22Rv1 (cell line): ENCODE measurements around the gene CTNNA3.

Experiments used
- H3K27ac ChIP-seq: fragments of 450-650 bp; 2 replicates; pipeline ENCODE4 v1.5.1; 2017
- ZFX ChIP-seq: fragments of 450-650 bp; IDR thresholded peaks from 2 replicates; pipeline ENCODE4 v1.6.1; 2017; ENCODE audit warnings: antibody characterized with exemption, borderline replicate concordance
- TF ChIP-seq, protein P1 (sequence below): fragments of 450-650 bp; IDR thresholded peaks from 2 replicates; pipeline ENCODE4 v1.5.1; 2017; ENCODE audit warnings: mild to moderate bottlenecking

CTNNA3 gene

DNA sequence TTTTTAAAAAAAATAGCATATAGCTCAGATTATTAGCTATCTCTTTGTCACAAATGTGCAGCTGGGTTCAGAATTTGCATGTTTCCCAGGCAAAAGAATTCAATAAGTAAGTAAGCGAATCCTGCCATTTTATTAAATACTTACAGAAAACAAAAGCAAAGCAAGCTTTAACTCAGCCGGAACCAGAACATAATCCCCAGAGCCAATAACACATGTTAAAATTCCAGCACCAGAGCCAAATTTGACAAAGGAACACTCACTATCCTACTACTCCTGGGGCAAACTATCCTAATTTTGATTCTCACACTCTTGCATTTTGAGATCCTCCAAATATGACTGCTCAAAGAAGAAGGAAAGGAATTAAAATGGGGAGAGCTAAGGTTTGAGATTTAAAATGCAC, 737.5 kb downstream of the CTNNA3 start:
- H3K27ac ChIP-seq: no peak overlapping the region

DNA sequence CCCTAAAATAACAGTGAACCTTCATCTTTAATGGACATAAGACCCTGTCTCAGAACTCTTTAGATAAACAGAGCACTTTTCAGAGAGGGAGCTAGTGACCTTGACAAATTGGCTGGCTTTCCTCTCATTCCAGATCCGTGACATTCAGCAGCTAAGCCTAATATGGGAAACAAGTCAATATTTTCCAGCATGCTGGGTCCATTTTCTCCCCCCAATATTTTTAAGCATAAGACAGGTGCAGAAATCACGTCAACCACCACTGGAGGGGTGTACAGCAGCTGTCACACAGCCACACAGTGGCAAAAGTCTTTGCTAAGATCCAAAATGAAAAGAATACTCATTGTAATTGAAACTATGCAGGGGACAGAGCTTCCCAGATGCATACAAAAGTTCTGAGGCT, 744.1 kb downstream of the CTNNA3 start:
- TF ChIP-seq, protein P1, sequence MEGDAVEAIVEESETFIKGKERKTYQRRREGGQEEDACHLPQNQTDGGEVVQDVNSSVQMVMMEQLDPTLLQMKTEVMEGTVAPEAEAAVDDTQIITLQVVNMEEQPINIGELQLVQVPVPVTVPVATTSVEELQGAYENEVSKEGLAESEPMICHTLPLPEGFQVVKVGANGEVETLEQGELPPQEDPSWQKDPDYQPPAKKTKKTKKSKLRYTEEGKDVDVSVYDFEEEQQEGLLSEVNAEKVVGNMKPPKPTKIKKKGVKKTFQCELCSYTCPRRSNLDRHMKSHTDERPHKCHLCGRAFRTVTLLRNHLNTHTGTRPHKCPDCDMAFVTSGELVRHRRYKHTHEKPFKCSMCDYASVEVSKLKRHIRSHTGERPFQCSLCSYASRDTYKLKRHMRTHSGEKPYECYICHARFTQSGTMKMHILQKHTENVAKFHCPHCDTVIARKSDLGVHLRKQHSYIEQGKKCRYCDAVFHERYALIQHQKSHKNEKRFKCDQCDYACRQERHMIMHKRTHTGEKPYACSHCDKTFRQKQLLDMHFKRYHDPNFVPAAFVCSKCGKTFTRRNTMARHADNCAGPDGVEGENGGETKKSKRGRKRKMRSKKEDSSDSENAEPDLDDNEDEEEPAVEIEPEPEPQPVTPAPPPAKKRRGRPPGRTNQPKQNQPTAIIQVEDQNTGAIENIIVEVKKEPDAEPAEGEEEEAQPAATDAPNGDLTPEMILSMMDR: no peak
- TF ChIP-seq ZFX: no peak
- no peak overlapping the region for H3K27ac ChIP-seq

More for the DNA sequence above, 737.5 kb downstream of the CTNNA3 start:
- no peak for TF ChIP-seq ZFX
- TF ChIP-seq, protein P1: no peak

DNA sequence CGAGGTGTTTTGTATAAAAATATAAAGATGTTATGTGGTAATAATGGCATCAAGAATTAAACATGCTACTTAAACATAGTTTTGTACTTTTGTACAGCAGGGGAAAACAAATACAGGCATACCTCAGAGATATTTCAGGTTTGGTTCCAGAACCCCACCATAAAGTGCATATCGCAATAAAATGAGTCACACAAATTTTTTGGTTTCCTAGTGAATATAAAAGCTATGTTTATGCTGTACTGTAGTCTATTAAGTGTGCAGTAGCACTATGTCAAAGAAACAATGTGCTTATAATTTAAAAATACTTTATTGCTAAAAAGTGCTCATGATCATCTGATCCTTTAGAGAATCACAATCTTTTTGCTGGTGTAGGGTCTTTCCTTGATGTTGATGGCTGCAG, 752.4 kb downstream of the CTNNA3 start:
- TF ChIP-seq ZFX: no peak
- TF ChIP-seq, protein P1: no peak
- H3K27ac ChIP-seq: no peak overlapping the region

DNA sequence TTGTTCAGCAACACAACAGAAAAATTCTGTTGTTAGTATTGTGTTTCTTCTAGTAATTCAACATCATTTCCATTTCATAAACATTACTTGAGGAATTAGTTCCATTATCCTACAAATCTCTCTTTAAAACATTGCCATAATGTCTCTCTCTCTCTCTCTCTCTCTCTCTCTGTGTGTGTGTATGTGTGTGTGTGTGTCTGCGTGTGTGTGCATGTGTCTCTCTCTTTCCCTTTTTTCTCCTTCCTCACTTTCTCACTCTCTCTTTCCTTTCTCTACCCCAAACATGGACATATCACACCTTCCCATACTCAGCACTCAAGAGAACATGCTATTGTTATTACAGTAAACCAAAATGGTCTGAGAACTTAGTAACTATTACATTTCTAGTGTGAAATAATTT, 753.6 kb downstream of the CTNNA3 start:
- TF ChIP-seq, protein P1: no peak
- no peak for TF ChIP-seq ZFX

DNA sequence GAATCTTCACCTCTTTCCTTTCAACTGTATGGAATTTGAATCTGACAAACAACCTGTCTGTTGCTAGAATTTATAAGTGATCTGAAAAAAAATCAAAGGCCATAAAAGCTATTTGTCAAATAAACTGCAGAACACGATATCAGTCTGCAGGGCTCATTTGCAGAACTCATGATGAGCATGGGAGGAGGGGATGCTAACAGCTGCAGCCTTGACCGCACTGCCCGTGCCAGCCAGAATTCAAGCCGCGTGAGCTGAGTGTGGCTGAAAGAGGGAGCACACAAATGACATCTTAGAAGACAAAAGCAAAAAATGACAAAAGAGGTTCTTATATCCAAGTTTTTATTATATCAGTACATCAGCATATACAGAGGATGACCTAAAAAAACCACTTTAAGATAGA, 754.5 kb downstream of the CTNNA3 start:
- TF ChIP-seq, protein P1: no peak
- no peak for TF ChIP-seq ZFX

More for the DNA sequence above, 753.6 kb downstream of the CTNNA3 start:
- H3K27ac ChIP-seq: no peak overlapping the region

DNA sequence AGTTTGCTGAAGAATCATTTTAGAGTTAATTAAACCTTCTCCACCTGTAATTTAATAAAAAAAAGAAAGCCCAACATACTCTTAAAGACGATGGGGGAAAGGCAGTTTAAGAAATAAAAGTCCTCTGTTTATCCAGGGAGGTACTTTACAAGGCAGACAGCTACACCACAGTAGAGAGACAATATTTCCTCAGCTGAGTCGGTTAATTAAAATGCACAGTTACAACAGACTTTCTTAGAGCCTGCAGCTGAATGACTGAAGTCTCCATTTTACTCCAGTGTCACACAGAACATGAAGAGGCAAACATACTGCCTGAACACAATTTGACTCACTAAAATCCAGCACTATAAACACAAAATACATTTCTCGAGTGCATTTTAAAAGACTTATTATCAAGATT, 755.0 kb downstream of the CTNNA3 start:
- TF ChIP-seq ZFX: no peak
- TF ChIP-seq, protein P1: no peak

More for the DNA sequence above, 754.5 kb downstream of the CTNNA3 start:
- H3K27ac ChIP-seq: no peak overlapping the region

DNA sequence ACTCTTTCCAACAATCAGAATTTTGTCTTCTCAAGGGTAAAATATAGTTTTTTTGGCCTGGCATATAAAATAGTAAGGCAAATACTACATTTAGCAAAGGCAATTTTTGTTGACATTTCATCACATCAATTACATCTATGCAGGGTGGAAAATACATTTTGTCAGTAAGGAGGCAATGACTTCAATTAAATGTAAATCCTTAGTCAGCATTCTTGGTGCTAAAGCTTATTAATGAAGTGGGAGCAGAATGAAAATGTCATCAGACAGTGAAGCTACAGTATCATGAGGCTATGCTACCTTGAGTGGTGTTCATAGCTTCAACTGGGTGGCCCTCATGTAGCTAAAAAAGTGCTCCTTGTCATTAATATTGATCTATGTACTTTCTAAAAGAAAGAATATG, 761.3 kb downstream of the CTNNA3 start:
- no peak for TF ChIP-seq ZFX
- TF ChIP-seq, protein P1: no peak

More for the DNA sequence above, 755.0 kb downstream of the CTNNA3 start:
- no peak overlapping the region for H3K27ac ChIP-seq

More for the DNA sequence above, 761.3 kb downstream of the CTNNA3 start:
- no peak overlapping the region for H3K27ac ChIP-seq
